Measurements from ENCODE around the gene PNPLA7.

DNA sequence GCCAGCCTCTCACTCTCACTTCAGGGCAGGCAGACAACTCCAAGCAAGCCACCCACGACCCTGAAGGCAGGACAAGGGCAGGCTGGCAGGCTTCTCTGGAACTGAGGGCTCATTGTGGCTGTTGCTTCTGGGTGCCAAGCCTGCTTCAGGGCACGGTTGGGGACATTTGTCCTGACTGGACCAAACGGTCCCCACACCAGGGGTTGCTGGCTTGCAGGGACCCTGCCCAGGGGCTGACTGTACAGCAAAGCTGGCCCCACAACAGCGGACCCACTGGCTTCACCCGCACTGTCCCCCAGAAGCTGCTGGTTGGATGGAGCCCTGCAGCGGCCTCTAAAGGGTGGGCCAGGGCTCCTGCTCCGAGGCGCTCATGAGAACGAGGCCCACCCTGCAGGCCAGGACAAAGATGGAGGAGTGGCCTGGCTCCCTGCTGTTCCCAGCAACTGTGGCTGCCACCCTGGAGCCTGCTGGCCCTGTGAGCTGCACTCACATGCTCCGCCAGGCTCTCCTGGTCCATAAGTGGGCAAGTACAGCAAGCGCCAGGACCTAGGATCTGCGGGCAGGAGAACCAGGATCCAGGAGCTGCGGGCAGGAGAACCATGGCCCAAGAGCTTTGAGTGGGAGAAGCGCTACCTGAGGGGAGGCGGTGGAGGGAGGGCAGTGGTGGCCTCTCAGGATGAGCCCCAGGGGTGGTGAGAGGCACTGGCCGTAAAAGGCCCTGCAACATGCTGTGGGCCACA is 56.7 kb downstream of the PNPLA7 start:
- TF ChIP-seq FOXA1 (IDR thresholded peaks at IDR 0.05) (no peak), L3MBTL2 (conservative IDR thresholded peaks at IDR 0.05) (no peak), FOXM1 (IDR thresholded peaks at IDR 0.05; ENCODE audit: borderline replicate concordance) (no peak), SUZ12 (IDR thresholded peaks at IDR 0.05) (no peak), SP1 (IDR thresholded peaks at IDR 0.05) (no peak), NFRKB (IDR thresholded peaks at IDR 0.05) (no peak), ELF4 (IDR thresholded peaks at IDR 0.05) (no peak), FOXK2 (IDR thresholded peaks at IDR 0.05) (no peak), TARDBP (IDR thresholded peaks at IDR 0.05) (no peak), ZNF384 (IDR thresholded peaks at IDR 0.05) (no peak), ARNT (IDR thresholded peaks at IDR 0.05) (no peak)
- TF ChIP-seq, protein P1, sequence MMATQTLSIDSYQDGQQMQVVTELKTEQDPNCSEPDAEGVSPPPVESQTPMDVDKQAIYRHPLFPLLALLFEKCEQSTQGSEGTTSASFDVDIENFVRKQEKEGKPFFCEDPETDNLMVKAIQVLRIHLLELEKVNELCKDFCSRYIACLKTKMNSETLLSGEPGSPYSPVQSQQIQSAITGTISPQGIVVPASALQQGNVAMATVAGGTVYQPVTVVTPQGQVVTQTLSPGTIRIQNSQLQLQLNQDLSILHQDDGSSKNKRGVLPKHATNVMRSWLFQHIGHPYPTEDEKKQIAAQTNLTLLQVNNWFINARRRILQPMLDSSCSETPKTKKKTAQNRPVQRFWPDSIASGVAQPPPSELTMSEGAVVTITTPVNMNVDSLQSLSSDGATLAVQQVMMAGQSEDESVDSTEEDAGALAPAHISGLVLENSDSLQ (IDR thresholded peaks at IDR 0.05) = no peak

Measured in HEK293T (cell line).